ENCODE results near the gene AP1B1.

Gene AP1B1

DNA sequence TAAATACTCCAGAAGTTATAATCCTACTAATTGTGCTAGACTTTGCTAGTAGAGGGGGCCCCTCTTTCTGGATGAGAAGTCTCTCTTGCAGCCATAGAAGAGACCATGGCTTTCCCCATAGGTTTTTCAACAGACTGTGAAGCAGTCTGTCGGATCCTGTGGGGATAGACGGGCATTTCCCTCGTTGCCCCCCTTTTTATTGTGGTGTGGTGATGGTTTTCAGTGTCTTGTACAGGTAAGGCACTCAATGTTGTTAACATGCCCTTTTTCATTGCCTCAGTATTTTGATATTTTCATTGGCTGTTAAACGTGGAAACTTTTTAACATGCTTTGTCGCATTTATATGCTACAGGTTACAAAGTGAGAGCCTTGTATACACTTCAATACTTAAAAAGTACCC, 98.3 kb downstream of the AP1B1 start:
- DNase-seq = no peak

DNA sequence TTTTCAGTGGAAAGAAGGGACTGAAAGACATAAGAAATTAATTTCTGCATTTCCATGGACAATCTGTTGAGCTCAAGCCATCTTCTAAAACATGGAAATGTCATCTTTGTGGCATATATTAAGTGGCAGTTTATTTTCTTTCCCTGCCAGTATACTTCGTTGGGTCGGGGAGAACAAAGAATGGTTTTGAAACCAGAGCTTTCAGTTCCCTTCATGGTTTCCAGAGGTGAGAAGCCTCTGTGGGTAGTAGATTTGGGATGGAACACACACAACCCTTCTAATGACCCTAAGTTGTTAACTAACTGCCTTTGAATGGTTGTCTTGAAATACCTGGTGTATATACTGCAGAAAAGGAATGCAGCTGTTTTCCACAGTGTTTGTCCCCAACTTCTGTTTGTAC, 99.5 kb downstream of the AP1B1 start:
- DNase-seq = no peak

DNA sequence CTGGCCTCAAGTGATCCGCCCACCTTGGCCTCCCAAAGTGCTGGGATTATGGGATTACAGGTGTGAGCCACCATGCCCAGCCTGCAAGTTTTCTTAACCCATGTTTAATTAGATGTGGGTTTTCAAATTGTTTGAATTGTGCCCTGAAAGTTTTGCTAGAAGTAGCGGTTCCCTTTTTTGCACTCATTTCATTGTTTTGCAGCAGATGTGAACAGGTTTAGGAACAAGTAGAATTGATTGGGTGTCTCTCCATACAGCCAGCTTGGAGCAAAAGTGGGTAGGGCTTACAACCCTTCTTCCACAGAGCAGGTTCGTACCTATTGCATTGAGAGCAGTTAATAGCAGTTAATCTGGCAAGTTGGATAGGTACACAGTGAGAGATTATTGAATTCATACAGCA, 104.2 kb downstream of the AP1B1 start:
- DNase-seq = no peak

DNA sequence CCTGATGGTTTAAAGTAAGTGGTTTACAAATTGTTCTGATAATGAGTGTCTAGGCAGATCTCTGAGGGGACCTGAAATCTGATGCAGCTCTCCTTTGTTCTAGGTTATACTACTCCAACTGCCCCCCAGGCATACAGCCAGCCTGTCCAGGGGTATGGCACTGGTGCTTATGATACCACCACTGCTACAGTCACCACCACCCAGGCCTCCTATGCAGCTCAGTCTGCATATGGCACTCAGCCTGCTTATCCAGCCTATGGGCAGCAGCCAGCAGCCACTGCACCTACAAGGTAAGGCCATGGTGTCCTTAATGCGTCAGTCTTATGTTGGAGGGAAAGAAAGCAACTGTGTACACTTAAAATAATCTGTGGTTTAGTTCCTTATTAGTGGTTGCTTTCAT, 110.4 kb downstream of the AP1B1 start:
- DNase-seq = no peak

Measured in left hindlimb (tissue), 1 donor.